Measurements from ENCODE around the gene SAXO2.
"Not testable (repeated sequence)": the region's sequence is repeated elsewhere in the genome, so short reads cannot be mapped to it uniquely, and the experiment has no call there.

- TF ChIP-seq, protein P1, sequence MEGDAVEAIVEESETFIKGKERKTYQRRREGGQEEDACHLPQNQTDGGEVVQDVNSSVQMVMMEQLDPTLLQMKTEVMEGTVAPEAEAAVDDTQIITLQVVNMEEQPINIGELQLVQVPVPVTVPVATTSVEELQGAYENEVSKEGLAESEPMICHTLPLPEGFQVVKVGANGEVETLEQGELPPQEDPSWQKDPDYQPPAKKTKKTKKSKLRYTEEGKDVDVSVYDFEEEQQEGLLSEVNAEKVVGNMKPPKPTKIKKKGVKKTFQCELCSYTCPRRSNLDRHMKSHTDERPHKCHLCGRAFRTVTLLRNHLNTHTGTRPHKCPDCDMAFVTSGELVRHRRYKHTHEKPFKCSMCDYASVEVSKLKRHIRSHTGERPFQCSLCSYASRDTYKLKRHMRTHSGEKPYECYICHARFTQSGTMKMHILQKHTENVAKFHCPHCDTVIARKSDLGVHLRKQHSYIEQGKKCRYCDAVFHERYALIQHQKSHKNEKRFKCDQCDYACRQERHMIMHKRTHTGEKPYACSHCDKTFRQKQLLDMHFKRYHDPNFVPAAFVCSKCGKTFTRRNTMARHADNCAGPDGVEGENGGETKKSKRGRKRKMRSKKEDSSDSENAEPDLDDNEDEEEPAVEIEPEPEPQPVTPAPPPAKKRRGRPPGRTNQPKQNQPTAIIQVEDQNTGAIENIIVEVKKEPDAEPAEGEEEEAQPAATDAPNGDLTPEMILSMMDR (optimal IDR thresholded peaks at IDR 0.05 in 1 of 3, IDR thresholded peaks at IDR 0.05 in 1 of 3, conservative IDR thresholded peaks at IDR 0.05 in 1 of 3; ENCODE audit: extremely low read depth in 1 of 3, insufficient read depth in 2 of 3, low read length in 3 of 3): peak in 1 of 3 experiments; percentile 4
- not testable (repeated sequence) for TF ChIP-seq EZH2 (IDR thresholded peaks at IDR 0.05; ENCODE audit: low read length)
Observed at GRCh38 chr15:82281276-82281675, 18.7 kb downstream of the SAXO2 start.
